Tibial nerve (tissue), 4 donors: ENCODE results near the gene PTPRJ. TPM values are rescaled to one million over a fixed set of nuclear protein-coding genes. Genes with fewer than 3 reads are reported as not detected.
"Not testable (repeated sequence)": the region's sequence is repeated elsewhere in the genome, so short reads cannot be mapped to it uniquely, and the experiment has no call there.

Source experiments
- DNase-seq, 2 donors: peaks; one replicate each; pipeline ENCODE4 v3.0.0-alpha.2; 2019; ENCODE audit warnings: low spot score in 2 of 2
- H3K27ac ChIP-seq, 4 donors: fragments of 200-600 bp; sonication (generic) in 3 of 4; one replicate each; pipeline ENCODE4 v1.5.1; 2017 to 2019; ENCODE audit warnings: mild to moderate bottlenecking in 1 of 4
- H3K27me3 ChIP-seq, 2 donors: fragments of 200-600 bp; sonication (generic) in 1 of 2; one replicate each; pipeline versions ENCODE4 v1.5.1 to v1.6.0; 2017 to 2019
- H3K36me3 ChIP-seq, 3 donors: fragments of 200-600 bp; sonication (generic); one replicate each; pipeline ENCODE4 v1.5.1; 2018 to 2019
- H3K4me1 ChIP-seq, 4 donors: fragments of 200-600 bp; sonication (generic) in 3 of 4; one replicate each; pipeline ENCODE4 v1.5.1; 2017 to 2019
- H3K4me3 ChIP-seq, 4 donors: fragments of 200-600 bp; sonication (generic) in 3 of 4; one replicate each; pipeline ENCODE4 v1.5.1; 2017 to 2019; ENCODE audit warnings: mild to moderate bottlenecking in 1 of 4, moderate library complexity in 1 of 4
- H3K9me3 ChIP-seq, 4 donors: fragments of 200-600 bp; sonication (generic) in 3 of 4; one replicate each; pipeline ENCODE4 v1.5.1; 2017 to 2019
- EP300 ChIP-seq, 2 donors: sonication (generic); formaldehyde crosslinking; IDR thresholded peaks; one replicate each; pipeline ENCODE4 v1.6.1; 2017; ENCODE audit warnings: antibody characterized with exemption in 2 of 2, mild to moderate bottlenecking in 1 of 2
- POLR2A ChIP-seq, 2 donors: fragments of 450-650 bp; IDR thresholded peaks; one replicate each; pipeline ENCODE4 v1.6.1; 2017; ENCODE audit warnings: antibody characterized with exemption in 2 of 2, mild to moderate bottlenecking in 2 of 2, moderate library complexity in 2 of 2
- WGBS, 2 donors: methylation state at CpG; one replicate each; pipeline ENCODE4 v1.1.5; 2018; 5-methylcytosine and 5-hydroxymethylcytosine counted together
- total RNA-seq, 4 donors: library from RNA; depleted of rRNA; stranded (reverse); fragments of >200 nt; gene quantifications; one replicate each; pipeline ENCODE4 v1.1.0, GENCODE V29; 2016
- TF ChIP-seq, protein P1 (sequence below), 5 experiments: fragments of 200-600 bp in 3 of 5; fragments of 450-650 bp in 2 of 5; sonication (generic) in 3 of 5; IDR thresholded peaks; one replicate each; pipeline ENCODE4 v1.5.1; 2016 to 2019; ENCODE audit warnings: antibody characterized with exemption in 5 of 5, mild to moderate bottlenecking in 3 of 5, moderate library complexity in 2 of 5

PTPRJ gene
- total RNA-seq, 4 donors from 2014 or later = 20.5 to 24.3 (median 22.3) TPM

- H3K9me3 ChIP-seq = no peaks in the 10 kb centered on the region
- H3K27ac ChIP-seq = no peak overlapping the region
- TF ChIP-seq, protein P1, sequence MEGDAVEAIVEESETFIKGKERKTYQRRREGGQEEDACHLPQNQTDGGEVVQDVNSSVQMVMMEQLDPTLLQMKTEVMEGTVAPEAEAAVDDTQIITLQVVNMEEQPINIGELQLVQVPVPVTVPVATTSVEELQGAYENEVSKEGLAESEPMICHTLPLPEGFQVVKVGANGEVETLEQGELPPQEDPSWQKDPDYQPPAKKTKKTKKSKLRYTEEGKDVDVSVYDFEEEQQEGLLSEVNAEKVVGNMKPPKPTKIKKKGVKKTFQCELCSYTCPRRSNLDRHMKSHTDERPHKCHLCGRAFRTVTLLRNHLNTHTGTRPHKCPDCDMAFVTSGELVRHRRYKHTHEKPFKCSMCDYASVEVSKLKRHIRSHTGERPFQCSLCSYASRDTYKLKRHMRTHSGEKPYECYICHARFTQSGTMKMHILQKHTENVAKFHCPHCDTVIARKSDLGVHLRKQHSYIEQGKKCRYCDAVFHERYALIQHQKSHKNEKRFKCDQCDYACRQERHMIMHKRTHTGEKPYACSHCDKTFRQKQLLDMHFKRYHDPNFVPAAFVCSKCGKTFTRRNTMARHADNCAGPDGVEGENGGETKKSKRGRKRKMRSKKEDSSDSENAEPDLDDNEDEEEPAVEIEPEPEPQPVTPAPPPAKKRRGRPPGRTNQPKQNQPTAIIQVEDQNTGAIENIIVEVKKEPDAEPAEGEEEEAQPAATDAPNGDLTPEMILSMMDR (IDR thresholded peaks at IDR 0.05) = no peak
- no peak for TF ChIP-seq POLR2A (IDR thresholded peaks at IDR 0.05)
- TF ChIP-seq EP300 (IDR thresholded peaks at IDR 0.05) = no peak
- H3K4me1 ChIP-seq = no peaks in the 10 kb centered on the region
- peaks cover 0 to 77% (median 2%) of the 10 kb centered on the region in 3 donors for H3K36me3 ChIP-seq
- no peaks in the 10 kb centered on the region for H3K27me3 ChIP-seq
- DNase-seq = no peak
- WGBS, 2 donors = 83 to 87% methylated on average over 5 to 6 of the region's 6 CpGs
- no peak overlapping the region for H3K4me3 ChIP-seq
Measured at GRCh38 chr11:48129697-48130395, 149.5 kb downstream of the PTPRJ start.

GRCh38 chr11:48134221-48134922 is 154.0 kb downstream of the PTPRJ start:
- no peak for DNase-seq
- Histone ChIP-seq H3K27me3 (no peaks in the 10 kb centered on the region), H3K36me3 (peaks cover 0 to 70% (median 0%) of the 10 kb centered on the region in 3 donors), H3K4me1 (peaks cover 0 to 9% (median 0%) of the 10 kb centered on the region in 4 donors), H3K4me3 (no peak overlapping the region), H3K9me3 (no peaks in the 10 kb centered on the region), H3K27ac (no peak overlapping the region)
- no peak for TF ChIP-seq POLR2A (IDR thresholded peaks at IDR 0.05)
- TF ChIP-seq, protein P1 (IDR thresholded peaks at IDR 0.05) = no peak
- 91% methylated on average over 10 of the region's 10 CpGs for WGBS, 2 donors

DNA sequence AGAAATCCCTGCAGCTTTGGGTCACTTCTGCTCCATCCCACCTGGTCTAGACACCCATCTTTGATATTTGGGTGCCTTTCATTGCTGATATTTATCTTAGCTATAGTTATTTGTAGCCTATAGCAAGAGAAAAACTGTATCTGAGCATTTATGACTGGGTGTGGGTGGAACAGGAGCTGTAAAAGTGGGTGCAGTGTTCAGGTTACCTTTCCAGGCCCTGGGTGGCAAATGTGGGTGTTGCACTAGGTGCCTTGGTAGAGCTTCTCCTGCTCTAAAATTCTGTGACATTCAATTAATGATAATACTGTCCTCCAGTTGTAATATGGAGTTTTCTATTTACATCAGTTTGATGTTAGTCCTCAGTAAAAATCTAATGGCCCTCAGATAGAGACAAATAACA is 157.9 kb downstream of the PTPRJ start:
- Histone ChIP-seq H3K36me3 (peaks cover 0 to 65% (median 5%) of the 10 kb centered on the region in 3 donors), H3K4me1 (peaks cover 0 to 9% (median 0%) of the 10 kb centered on the region in 4 donors), H3K9me3 (no peaks in the 10 kb centered on the region), H3K27me3 (no peaks in the 10 kb centered on the region), H3K4me3 (no peak overlapping the region), H3K27ac (no peak overlapping the region)
- no peak for DNase-seq
- TF ChIP-seq, protein P1 (IDR thresholded peaks at IDR 0.05) = no peak
- TF ChIP-seq EP300 (IDR thresholded peaks at IDR 0.05) = no peak
- TF ChIP-seq POLR2A (IDR thresholded peaks at IDR 0.05) = no peak

DNA sequence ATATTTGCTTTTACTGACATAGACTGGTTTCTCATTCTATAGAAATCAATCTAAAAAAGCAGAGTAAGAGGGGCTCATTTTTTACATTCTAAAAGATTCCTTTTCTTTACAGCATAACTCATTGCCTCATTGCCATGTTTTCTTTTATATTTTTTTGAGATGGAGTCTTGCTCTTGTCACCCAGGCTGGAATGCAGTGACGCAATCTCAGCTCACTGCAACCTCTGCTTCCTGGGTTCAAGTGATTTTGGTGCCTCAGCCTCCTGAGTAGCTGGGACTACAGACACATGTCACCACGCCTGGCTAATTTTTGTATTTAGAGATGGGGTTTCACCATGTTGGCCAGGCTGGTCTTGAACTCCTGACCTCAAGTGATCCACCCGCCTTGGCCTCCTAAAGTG is 159.5 kb downstream of the PTPRJ start:
- H3K4me1 ChIP-seq, H3K27me3 ChIP-seq, H3K27ac ChIP-seq, H3K9me3 ChIP-seq, DNase-seq, H3K4me3 ChIP-seq: not testable (repeated sequence)
- 95 to 96% methylated on average over 3 of the region's 3 CpGs for WGBS, 2 donors
- peaks cover 0 to 81% (median 8%) of the 10 kb centered on the region in 3 donors for H3K36me3 ChIP-seq

- no peak for DNase-seq
- Histone ChIP-seq H3K27me3 (no peaks in the 10 kb centered on the region), H3K4me1 (peaks cover 0 to 6% (median 0%) of the 10 kb centered on the region in 4 donors), H3K9me3 (no peaks in the 10 kb centered on the region), H3K36me3 (peaks cover 0 to 88% (median 8%) of the 10 kb centered on the region in 3 donors), H3K4me3 (no peak overlapping the region), H3K27ac (no peak overlapping the region)
- 64 to 70% methylated on average over 3 of the region's 3 CpGs for WGBS, 2 donors
- TF ChIP-seq, protein P1 (IDR thresholded peaks at IDR 0.05) = no peak
- TF ChIP-seq POLR2A (IDR thresholded peaks at IDR 0.05) (no peak), EP300 (IDR thresholded peaks at IDR 0.05) (no peak)
Measured at GRCh38 chr11:48141475-48142122, 161.2 kb downstream of the PTPRJ start.
